ENCODE data around the gene SAMD4B.
"Not testable (repeated sequence)": the region's sequence is repeated elsewhere in the genome, so short reads cannot be mapped to it uniquely, and the experiment has no call there.

The SAMD4B gene

DNA sequence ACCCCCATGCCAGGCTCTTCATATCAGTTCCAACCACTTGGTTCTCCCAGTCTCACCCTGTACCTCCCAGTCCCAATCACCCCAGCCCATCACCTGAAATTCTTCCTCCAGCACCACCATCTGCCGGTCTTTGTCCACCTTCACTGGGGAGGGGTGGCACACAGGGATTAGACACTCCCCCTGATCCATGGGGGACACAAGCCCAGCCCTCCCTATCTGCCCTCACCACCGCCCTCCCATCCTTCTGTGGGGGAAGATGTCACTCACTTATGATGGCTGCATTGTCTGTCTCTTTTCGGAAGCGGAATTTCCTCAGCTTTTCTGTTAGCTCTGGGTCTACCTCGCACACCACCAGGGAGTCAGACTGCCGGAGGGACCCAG lies 7.1 kb upstream of the SAMD4B start:
- no peak for DNase-seq

DNA sequence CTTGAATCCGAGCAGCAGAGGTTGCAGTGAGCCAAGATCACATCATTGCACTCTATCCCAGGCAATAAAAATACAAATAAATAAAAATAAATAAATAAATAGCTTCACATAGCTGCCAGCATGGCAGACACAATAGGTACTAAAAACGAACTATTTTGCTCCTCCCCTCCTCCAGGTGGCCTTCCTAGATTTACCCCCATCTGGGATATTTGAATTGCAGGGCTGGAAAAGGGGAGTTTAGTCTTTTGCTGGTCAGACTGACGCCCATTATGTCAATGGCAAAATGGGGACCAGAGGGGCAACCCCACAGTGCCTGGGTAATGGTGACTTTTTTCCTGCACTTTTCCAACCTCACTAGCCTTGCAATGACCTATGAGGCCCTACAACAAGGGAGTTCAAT lies 5.7 kb upstream of the SAMD4B start:
- DNase-seq: no peak

DNA sequence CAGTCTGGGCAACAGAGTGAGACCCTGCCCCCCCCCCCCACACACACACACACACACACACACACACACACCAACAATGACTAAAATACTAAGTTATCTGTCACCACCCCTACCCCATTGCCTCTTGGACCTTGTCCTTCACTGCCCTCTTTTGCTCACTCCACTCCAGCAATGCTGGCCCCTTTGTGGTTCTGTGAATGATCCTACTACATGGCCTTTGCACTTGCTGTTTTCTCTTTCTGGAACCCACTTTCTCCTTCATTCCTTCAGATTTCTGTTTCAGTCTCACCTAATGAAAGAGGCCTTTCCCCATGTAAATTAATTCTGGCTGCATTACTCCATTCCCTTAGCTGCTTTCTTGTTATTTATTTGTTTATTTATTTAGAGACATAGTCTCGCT lies 2.5 kb upstream of the SAMD4B start:
- no peak for DNase-seq

DNA sequence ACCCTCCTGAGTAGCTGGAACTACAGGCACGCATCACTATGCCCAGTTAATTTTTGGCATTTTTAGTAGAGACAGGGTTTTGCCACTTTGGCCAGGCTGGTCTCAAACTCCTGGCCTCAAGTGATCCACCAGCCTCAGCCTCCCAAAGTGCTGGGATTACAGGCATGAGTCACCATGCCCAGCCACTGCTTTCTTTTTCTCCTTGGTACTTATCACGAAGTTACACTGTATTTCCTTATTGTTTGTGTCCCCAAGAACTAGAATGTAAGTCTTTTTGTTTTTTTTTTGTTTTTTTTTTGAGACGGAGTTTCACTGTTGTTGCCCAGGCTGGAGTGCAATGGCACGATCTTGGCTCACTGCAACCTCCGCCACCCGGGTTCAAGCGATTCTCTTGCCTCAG lies 2.1 kb upstream of the SAMD4B start:
- not testable (repeated sequence) for DNase-seq

DNA sequence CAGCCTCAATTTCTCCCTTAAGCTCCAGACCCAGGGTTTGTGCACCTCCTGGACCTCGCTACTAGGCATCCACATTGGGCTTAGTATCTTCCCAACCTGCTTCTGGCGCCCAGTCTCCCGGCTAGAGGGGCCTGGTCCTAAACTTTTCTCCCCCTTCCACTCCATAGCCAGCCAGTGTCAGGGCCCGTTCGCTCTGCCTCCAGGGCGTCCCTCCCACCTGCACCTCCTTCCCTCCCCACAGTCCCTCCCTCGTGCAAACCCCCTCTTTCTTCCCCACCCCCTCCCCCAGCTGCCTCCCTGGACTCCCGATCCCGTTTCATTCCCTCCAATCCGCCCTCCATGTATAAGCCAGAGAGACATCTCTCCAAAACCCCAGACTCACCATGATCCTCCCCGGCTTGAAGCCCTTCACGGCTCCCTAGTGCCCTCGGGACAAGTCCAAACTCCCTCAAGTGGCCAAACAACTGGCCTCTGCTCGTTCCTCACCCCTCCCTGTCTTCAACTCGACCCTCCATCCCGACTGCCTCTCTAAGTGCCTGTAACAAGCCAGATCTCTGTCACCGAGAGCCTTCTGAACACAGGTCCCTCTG lies 997 bp upstream of the SAMD4B start:
- DNase-seq: no peak

DNA sequence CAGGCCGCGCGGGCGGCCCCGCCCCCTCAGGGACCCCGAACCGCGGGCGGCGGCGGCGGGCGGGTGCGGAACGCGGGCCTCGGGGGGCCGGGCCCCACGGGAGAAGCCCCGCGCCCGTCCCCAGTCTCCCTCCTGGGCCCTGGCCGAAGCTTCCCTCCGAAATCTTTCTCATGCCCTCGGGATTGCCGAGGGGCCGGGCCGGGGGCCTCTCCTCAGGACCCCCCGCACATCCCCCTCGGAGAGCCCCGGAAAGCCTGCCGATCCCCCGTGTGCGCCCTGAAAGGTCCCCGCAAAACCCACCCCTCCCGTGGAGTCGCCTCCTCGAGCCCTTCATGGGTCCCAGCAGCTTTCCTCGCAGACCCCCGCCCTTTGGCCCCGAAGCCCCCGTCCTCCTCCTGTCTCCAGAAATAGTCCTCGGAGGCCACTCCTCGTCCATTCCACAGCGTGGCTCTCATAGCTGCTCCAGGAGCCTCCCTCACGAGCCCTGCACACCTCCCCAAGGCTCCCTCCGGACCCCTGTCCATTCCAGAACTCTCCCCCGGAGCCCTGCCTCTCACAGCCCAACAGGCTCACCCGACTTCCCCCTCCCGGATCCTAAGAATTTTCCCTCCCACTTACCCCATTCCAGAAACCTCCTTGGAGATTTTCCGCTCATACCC lies 555 bp downstream of the SAMD4B start:
- no peak for DNase-seq

DNA sequence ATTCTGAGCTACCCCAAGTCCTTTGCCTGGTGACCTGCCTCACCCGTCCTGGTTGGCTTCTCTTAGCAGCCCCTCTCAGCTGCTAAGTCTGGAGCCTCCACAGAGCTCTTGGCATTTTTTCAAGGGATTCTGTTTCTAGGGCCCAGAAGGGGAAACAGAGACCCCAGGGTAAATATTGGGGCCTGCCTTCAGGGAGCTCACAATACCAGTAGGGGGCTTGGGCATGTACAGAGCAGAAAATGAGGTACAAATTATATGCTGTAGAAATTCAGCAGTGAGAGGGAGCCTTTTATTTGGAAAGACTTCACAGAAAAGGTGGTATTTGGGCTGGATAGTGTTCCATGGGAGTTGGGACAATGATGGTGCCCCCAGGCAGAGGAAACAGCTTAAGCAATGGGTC lies 3.7 kb downstream of the SAMD4B start:
- DNase-seq: no peak

DNA sequence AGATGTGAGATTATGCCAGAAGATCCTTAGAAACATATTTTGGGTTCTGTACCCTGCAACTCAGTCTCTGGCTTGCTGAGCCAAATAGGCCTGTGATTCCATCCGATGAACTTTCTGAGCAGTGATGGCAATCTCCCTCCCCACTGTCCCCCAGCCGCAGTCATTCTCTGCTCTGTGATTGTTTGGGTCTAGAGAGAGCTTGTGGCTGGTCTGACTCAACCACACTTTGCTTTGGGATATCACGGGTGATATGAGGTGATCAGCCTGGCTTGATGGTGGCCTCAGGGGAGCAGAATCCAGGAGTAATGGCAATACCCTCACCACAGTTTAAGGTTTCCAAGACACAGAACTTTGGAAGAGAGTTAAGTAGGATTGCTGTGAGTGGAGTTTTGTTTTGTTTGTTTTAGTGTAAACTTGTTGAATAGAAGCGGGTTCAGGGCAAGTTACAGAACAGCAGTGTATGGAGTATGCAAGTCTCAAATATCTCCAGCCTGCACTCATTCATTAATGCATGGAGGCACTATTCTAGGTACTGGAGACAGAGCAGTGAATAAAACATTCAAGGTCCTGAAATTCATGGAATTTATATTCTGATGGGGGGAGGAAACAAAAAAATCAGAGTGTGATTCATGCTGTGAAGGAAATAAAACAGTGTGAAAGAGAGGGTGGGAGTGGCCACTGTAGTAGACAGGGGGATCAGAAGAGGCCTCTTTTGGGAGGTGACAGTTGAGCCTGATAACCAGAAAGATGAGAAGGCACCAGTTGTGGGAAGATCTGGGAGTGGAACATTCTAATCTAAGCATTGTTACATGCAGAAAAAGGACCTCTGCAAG lies 5.3 kb downstream of the SAMD4B start:
- no peak for DNase-seq

DNA sequence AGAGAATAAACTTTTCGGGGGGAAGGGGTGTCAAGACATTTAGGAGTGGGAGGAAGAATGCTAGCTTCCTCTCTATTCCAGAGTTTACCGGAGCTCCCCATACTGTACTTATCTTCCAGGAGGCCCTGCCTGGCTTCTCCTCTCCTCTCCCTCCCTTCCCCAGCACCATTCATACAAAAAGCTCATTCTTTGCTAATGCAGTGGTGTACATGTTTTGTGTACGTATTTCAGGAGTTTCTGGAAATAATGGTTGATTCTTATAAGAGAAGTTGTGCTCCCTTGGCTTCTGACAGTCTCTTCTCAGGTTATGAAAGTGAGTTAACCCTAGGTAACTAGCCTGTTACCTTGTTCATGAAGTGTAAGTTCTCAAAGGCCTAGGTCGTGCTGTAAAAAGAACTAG lies 7.1 kb downstream of the SAMD4B start:
- DNase-seq: no peak

DNA sequence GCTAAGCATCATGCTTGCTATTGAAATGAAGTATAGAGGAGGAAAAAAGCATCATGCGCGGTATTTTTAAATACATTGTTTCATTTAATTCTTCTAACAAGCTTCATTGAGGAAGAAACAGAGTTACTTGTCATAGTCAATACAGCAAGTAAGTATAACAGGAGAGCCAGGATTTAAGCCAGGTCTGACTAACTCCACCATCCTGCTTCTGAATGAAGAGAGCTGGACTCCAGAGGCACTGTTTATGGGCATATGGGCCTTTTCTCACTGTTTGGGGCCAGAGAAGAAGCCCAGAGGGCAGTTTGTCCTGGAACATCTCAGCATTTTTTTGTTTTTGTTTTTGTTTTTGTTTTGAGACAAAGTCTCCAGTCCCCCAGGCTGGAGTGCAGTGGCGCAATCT lies 7.9 kb downstream of the SAMD4B start:
- no peak for DNase-seq

DNA sequence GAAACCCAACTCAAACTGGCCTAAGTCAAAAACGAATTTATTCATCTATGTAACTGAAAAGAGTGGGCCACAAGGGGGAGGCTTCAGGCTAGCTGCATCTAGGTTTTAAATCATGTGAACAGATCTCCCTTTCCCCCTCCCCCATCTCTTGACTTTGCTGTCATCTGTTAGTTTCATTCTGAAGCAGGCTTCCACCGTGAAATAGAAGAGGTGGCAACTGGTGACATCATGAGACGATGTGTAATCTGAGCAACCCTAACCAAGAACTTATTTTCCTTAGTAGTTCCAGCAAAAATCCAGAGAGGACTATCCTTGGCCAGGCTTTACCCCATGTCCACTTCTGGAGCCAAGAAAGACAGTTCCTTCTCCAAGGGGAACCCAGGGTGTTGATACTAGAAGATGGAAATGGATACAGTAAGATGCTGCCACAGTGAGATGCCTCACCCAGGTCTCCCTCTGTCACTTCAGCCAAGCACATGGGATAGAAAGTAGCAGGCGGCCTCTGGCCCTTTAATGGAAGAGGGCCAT lies 9.4 kb downstream of the SAMD4B start:
- DNase-seq: no peak

DNA sequence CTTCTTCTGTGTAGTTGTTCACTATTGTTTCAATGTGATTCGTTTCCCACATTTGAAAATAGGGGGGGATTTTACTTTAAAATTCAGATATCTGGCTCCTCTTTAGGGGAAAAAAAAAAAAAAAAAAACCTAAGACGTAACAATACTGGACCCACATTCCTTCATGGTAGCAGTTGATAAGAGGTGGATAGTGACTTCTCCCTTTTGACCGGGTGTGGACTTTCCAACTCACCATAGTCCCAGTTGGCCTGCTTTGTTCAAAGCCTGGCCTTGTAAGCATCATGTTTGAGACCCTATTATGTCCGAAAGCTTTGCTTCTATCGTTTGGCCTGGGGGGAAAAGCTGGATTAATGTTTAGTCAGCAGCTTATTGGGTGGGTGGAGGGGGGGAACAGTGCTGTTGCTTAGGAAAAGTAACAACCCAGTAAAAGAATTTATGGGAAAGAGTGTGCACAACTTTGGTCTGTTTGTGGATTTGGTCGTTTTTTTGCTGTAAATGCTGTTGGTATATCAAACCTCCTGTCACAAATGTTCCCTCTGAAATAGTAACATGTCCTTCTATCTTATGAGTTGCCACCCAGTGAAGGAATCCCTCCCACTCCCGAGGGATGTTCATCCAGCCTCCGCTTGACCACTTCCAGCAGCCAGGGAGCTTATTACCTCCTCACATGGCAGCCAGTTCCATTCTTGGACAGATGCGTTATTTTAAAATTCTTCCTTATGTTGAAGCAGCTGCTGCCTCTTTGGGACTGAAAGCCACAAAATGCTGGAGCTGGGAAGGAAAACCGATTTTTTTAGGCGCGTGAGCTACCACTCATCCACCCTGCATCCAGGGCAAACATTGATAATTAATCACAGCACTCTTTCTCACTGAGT lies 10.4 kb downstream of the SAMD4B start:
- no peak for DNase-seq

DNA sequence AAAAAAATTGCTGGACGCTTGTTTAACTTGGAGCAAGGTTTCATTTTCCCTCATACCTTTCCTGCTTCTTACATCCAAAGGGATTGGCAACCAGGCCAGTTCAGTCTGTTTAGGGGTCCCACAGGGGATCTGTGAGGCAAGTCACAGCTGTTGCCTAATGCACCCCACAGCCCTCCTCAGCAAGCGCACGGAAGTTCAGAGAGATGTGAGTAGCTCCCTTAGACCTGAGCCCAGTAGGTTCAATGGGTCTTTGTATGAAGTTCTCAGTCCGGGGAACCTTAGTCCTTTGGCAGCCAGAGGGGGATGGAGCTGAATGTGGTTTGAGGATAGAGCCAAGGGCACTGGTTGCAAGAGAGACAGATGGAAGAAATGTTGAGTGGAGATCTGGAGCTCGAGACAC lies 13.0 kb downstream of the SAMD4B start:
- no peak for DNase-seq

DNA sequence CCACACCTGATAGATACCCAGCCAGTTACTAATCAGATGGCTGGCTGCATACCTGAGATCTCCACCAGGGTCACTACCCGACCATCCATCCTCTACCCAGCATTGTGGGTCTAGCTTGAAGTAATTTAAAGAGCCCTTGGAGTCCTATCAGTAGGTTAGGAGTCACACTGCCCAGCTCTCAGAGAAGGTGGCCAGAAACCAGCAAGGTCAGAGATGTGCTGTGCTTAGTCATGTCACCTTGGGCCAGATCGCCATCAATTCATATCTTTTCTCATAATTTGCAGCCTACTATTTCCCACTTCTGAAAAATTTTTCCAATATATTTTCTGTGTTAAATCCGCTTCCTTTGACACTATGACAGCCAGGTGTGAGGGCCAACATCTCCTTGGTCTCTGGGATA lies 13.9 kb downstream of the SAMD4B start:
- DNase-seq: no peak

DNA sequence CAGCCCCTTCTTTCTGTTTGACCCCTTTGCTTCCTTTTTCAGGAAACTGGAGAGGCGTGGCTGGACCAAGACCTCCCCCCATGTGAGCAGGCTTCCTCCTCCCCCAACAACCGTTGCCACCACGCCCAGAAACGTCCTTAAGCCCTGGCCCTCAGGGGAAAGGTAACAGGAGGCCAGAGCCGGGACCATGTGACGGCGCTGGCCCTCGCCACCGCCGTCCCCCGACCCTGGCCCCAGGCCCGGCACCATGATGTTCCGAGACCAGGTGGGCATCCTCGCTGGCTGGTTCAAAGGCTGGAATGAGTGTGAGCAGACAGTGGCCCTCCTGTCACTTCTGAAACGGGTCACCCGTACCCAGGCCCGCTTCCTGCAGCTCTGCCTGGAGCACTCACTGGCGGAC lies 14.4 kb downstream of the SAMD4B start:
- DNase-seq: no peak

DNA sequence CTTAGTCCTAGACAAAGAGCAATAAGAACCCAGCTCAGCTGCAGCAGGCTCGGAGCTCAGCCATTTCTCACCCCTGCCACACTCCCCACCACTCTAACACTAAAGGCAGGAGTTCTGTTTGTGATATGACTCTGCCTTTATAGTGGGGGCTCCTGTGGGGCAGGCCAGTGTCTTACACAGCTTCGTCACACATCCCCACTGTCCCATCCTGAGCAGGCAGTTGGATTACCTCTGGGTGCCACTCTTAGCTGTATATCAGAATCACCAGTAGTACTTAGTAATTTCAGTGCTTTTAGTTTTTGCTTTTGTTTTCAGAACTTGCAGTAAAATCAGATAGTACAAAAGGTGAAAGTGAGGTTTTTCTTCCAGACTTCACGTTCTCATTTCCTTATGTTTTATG lies 16.8 kb downstream of the SAMD4B start:
- no peak for DNase-seq

DNA sequence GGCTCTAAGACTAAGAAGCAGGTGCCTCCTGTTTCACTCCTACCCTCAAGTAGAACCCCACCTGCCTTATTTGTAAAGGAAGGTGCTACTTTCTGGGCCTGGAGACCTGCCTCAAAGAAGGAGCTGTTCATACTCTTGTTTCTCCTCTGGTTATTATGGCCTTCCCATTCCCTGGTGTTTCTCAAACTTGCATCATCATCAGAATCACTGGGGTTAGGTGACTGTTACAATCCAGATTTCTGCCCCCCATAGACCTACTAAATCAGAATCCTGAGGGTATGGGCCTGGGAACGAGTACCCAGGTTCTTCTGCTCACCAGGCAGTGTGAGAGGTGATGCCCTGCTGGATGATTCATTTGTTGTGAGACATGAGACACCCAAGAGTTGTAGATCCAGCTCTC lies 18.4 kb downstream of the SAMD4B start:
- DNase-seq: no peak

DNA sequence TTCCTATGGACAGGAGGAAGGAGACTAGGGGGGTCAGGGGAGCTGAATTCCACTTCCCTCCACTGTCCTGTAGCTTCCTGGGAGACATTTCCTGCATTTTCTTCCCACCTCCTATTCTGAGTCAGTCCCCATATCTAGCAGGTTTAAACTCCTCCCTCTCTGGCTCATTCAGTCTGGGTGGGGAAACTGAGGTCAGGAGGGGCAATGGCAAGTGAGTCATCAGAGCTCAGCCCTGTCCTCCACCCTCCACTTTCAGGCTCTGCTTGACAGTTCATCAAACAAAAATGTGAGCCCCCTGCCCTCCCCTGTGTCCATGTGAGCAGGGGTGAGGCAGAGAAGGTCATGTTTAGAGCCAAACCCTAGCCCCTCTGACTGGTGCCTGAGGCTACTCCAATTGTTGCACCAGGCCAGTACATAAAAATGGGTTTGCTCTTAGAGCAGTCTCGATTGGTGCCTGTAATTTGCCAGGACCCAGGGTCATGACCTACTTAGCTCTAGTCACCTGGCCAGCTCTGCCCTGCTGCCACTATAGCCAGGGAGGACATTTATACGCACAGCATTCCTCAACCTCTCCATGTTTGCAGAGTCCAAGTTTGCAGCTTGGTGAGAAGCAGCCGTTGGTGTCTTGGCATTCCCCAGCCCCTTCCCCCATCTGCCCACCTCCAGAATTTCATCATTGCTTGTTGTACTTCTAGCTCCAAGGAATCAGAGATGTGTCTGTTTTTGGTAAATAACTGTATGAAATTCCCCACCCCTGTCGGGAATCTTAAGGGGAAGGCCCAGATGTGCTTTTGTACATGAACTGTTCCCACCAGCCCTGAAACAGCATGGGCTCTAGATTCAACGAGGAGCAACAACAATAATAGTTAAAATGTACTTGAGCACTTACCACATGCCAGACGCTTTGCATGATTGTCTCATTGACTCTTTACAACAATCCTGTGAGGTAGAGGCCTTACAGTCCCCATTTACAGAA lies 20.7 kb downstream of the SAMD4B start:
- no peak for DNase-seq

DNA sequence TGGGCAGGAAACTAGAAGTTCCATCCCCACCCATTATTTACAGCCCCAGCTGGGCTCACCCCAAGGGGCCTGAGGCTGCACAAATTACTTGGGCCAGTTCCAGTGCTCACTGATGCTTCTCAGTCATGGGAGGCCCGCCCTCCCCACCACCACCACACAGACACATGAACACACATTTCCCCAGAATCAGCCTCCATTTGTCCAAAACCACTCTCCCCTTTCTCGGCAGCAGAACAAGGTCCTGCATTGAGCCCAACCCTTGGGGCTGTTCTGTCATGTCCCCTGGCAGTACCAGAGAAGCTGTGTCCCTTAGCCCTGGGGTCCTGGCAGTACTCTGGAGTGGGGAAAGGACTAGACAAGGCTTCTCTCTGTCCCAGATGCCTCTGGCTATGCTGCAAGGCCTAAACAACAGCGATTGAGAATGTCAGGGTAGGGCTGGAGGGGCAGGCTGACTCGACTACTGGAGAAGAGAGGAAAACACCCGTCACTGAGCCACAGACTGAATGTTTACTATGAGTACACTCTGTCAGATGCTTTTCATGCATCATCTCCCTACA lies 21.8 kb downstream of the SAMD4B start:
- DNase-seq: no peak

DNA sequence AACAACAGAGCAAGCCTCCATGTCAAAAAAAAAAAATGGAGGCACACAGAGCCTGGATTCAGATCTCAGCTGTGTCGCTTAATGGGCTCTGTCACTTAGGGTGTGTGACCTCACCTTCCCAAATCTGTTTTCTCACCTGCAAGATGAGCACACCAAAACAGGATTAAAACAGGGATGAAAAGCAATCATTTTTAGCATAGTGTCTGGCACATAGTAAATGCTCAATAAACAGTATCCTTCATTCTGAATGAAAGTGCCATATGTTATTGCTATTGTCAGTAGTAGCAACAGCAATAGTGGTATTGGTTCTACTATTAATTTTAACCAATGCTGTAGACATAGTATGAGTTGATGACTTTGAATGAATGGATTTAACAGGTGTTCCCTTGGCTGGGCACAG lies 23.3 kb downstream of the SAMD4B start:
- no peak for DNase-seq

DNA sequence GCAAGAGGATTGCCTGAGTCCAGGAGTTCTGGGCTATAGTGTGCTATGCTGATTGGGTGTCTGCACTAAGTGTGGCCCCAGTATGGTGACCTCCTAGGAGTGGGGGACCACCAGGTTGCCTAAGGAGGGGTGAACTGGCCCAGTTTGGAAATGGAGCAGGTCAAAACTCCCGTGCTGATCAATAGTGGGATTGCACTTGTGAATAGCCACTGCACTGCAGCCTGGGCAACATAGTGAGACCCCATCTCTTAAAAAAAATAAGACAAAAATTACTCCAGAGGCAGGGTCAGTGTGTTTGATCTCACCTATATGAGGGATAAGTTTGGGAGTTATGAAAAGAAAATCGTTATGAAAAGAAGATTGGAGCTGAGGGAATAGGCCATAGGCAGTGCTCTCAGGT lies 27.0 kb downstream of the SAMD4B start:
- DNase-seq: no peak

DNA sequence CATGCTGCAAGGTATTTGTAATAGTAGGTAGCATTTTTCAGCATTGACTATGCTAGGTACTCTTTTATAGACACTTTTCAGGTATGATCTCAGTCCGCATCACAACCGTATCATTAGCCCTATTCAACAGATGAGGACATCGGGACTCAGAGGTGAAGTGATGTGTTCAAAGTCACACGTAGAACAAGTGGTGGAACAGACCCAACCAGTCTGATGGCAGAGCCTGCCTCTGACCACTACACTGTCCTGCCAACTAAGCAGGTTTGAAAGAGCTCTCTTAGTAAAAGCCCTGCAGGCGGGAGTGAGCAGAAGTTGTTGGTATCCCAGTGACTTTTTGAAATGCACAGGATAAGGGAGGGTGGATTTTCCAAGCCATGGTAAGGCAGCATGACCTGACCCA lies 28.5 kb downstream of the SAMD4B start:
- DNase-seq: no peak
